Esophagus squamous epithelium (tissue), 4 donors: ENCODE data around the gene TSC2.

Experiments
- POLR2A ChIP-seq, 4 donors: fragments of 450-650 bp; IDR thresholded peaks; one replicate each; pipeline ENCODE4 v1.6.1; 2017; ENCODE audit warnings: antibody characterized with exemption in 4 of 4, mild to moderate bottlenecking in 4 of 4, moderate library complexity in 3 of 4
- TF ChIP-seq, protein P1 (sequence below), 6 experiments: fragments of 450-650 bp in 4 of 6; fragments of 200-600 bp in 2 of 6; sonication (generic) in 2 of 6; IDR thresholded peaks; one replicate each; pipeline ENCODE4 v1.5.1; 2016 to 2019; ENCODE audit warnings: antibody characterized with exemption in 6 of 6, mild to moderate bottlenecking in 4 of 6, moderate library complexity in 4 of 6

DNA sequence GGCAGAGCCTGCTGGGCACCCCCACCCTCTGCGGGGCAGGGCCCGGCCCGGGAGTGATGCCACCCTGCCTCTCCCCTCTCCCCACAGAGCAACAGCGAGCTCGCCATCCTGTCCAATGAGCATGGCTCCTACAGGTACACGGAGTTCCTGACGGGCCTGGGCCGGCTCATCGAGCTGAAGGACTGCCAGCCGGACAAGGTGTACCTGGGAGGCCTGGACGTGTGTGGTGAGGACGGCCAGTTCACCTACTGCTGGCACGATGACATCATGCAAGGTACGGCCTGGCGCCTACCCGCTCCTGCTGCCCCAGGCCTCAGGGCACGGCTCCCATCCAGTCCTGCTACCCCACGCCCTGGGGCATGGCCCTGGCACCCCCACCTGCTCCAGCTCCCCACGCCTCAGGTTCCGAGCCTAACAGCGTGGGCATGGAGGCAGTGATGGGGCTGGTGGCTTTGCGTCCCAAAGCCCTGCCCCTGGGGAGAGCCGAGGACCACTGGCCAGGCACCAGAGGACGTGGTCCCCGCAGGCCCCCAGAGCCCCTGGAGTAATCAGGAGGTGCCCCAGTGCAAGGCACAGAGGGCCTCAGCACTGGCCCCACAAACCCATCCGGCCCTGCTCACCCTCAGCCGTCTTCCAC lies 38.4 kb downstream of the TSC2 start:
- TF ChIP-seq, protein P1, sequence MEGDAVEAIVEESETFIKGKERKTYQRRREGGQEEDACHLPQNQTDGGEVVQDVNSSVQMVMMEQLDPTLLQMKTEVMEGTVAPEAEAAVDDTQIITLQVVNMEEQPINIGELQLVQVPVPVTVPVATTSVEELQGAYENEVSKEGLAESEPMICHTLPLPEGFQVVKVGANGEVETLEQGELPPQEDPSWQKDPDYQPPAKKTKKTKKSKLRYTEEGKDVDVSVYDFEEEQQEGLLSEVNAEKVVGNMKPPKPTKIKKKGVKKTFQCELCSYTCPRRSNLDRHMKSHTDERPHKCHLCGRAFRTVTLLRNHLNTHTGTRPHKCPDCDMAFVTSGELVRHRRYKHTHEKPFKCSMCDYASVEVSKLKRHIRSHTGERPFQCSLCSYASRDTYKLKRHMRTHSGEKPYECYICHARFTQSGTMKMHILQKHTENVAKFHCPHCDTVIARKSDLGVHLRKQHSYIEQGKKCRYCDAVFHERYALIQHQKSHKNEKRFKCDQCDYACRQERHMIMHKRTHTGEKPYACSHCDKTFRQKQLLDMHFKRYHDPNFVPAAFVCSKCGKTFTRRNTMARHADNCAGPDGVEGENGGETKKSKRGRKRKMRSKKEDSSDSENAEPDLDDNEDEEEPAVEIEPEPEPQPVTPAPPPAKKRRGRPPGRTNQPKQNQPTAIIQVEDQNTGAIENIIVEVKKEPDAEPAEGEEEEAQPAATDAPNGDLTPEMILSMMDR (IDR thresholded peaks at IDR 0.05): no peak
- no peak for TF ChIP-seq POLR2A (IDR thresholded peaks at IDR 0.05)
